Measurements from ENCODE around the gene HIPK2. TPM values are rescaled to one million over a fixed set of nuclear protein-coding genes. Genes with fewer than 3 reads are reported as not detected.

The HIPK2 gene
- total RNA-seq, 1 donor from 2014 or later = 23.5 TPM

GRCh38 chr7:139573871-139574270 lies 203.9 kb downstream of the HIPK2 start:
- DNase-seq (ENCODE audit: low read depth) = no peak

DNA sequence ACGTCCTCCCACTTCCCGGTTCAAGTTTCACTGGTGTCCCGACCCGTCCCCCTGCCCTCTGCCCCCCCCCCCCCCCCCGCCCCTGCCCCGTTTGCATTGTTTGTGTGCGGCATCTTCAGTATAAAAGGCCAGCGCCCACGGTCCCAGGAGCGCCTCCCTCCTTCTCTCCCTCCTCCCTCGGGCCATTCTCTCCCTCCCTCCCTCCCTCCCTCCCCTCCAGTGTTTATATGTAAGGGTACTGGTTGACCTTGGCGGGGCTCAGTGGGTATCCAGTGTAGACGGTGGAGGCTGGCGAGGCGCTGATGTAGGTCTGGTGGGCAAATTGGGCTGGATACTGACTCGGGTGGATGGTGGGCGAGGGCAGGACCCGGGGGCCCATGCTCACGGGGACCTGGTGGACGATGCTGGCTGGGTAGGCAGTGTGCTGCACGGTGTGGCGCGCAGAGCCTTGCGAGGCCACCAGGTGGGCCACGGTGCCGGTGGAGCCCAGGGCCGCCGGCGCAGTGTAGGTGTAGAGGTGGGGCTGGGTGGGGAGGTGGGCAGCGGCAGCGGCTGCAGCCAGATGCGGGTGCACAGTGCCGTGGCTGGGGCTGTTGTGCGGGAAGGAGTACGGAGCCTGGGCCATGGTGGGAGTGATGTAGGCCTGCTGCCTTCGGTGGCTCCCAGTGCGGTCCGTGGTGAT lies 205.0 kb downstream of the HIPK2 start:
- DNase-seq (ENCODE audit: low read depth) = no peak

- DNase-seq (ENCODE audit: low read depth) = no peak
These were observed 205.7 kb downstream of the HIPK2 start for GRCh38 chr7:139572071-139572470.

GRCh38 chr7:139571651-139572050 lies 206.1 kb downstream of the HIPK2 start:
- DNase-seq (ENCODE audit: low read depth) = no peak

GRCh38 chr7:139571190-139571589 lies 206.6 kb downstream of the HIPK2 start:
- no peak for DNase-seq (ENCODE audit: low read depth)

DNA sequence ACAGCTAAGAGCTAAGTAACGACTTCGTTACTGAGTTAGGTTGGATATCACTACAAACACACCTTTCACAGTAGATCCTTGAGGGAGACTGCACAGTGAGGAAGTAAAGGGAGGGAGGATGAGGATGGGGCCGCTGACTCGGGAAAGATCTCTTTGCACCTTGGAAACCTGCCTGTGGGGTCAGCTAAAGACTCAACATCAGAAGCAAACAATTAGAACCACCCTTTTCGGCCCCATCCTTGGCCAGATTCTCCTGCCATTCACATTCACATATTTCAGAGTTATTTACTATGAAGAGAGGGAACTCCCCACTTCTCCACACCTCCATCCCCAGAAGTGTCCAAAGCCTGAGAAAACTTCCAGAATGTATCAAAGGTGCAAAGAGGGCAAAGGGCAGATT lies 207.2 kb downstream of the HIPK2 start:
- DNase-seq (ENCODE audit: low read depth) = no peak

DNA sequence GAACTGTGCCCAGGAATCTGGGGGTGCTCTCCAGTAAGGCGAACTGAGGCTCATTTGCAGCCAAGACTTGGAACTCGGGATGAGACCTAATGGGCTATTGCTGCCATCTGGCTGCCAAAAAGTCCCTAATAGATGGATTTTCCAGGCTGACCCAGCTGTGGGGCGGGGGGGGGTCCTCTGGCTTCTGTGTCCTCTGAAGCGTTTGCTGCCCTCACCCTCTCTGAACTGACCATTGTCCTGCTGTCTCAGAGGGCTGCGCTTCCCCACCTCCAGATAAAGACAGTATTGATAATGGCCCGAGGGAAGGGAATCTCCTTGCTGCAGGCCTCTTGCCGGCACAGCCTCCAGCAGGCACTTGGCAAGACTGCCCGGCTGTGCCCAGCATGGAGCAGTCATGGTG lies 207.7 kb downstream of the HIPK2 start:
- DNase-seq (ENCODE audit: low read depth) = no peak

GRCh38 chr7:139568813-139569490 lies 208.8 kb downstream of the HIPK2 start:
- DNase-seq (ENCODE audit: low read depth) = no peak

GRCh38 chr7:139568346-139568675 lies 209.5 kb downstream of the HIPK2 start:
- DNase-seq (ENCODE audit: low read depth) = no peak

GRCh38 chr7:139567647-139568345 lies 210.0 kb downstream of the HIPK2 start:
- DNase-seq (ENCODE audit: low read depth) = no peak

GRCh38 chr7:139566736-139567646 lies 210.8 kb downstream of the HIPK2 start:
- DNase-seq (ENCODE audit: low read depth) = no peak

- DNase-seq (ENCODE audit: low read depth) = no peak
These were observed 211.7 kb downstream of the HIPK2 start for GRCh38 chr7:139566075-139566474.

- DNase-seq (ENCODE audit: low read depth) = no peak
These were observed 213.9 kb downstream of the HIPK2 start for GRCh38 chr7:139563856-139564255.

- DNase-seq (ENCODE audit: low read depth) = no peak
These were observed 214.7 kb downstream of the HIPK2 start for GRCh38 chr7:139562961-139563565.

DNA sequence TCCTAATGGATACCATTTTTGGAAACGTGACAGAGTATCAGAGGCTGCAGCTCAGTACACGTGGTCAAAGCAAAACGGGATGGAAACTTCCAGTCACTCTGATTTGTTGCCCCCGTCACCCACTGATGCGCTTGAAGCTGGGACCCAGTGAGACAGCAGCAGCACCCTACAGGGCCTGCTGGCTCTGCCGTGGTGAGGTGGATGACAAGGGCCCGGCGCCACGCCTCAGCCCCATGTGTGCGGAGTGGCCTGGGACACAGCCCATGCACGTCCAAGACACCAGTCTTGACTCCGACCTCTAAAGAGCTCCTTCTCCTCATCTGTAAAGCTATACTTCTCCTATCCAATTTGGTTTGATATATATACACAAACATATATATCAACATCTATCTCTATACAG lies 215.3 kb downstream of the HIPK2 start:
- DNase-seq (ENCODE audit: low read depth) = no peak

- DNase-seq (ENCODE audit: low read depth) = no peak
These were observed 217.1 kb downstream of the HIPK2 start for GRCh38 chr7:139560678-139561077.

DNA sequence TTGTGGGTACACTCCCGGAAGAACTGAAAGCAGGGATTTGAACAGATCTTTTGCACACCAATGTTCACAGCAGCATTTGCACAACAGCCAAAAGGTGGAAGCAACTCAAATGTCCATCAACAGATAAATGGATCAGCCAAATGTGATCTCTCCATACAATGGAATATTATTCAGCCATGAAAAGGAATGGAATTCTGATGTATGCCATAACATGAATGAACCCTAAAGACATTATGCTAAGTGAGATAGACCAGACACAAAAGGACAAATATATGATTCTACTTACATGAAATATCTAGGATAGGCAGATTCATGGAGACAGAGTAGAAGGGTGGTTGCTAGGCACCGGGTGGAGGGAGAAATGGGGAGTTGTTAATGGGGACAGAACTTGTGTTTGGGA lies 217.6 kb downstream of the HIPK2 start:
- DNase-seq (ENCODE audit: low read depth) = no peak

GRCh38 chr7:139559364-139560105 lies 218.3 kb downstream of the HIPK2 start:
- DNase-seq (ENCODE audit: low read depth) = no peak

DNA sequence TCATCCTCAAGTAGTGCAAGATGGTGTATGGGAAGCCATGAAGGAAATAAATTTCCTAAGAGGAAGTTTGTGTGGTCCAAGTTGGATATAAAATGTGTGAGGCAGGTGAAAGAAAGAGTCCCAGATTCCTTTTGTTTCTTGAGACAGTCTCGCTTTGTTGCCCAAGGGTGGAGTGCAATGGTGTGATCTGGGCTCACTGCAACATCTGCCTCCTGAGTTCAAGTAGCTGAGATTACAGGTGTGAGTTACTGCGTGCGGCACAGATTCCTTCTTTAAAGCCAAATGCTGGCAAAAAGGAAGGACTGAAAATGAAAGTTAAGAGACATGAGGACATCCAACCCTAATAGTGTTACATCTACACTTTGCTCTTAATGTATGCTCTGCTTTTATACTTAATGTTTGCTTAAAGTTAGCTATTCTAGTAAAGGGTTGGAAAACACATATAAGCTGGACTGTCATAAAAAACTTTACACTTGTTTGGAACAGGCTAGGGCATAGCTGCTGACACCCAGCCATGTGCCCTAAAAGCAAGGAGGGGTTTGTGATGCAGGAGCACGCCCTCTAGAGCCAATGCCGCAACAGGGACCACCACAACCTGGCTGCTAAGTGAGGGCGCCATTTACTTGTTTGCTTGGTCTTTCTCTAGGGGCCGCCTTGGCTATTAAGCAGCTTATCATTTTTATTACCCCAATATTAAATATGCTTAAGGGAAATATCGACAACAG lies 219.8 kb downstream of the HIPK2 start:
- DNase-seq (ENCODE audit: low read depth) = no peak
